Right kidney (tissue), 9 donors: Measurements from ENCODE around the gene OR5K3.
"Not testable (repeated sequence)": the region's sequence is repeated elsewhere in the genome, so short reads cannot be mapped to it uniquely, and the experiment has no call there.

ENCODE experiments used
- DNase-seq: peaks from one replicate; pipeline ENCODE4 v3.0.0-alpha.2; 2016
- long read RNA-seq, 8 donors: transcript quantifications; one replicate each; lab custom pipeline, GENCODE V29; 2026

The OR5K3 gene
- long read RNA-seq, donor 1: 0 reads
- long read RNA-seq, donor 2: 0 reads
- long read RNA-seq, donor 3: 0 reads
- long read RNA-seq, donor 4: 0 reads
- long read RNA-seq, donor 5: 0 reads
- long read RNA-seq, donor 6: 0 reads
- long read RNA-seq, donor 7: 0 reads
- long read RNA-seq, donor 8: 0 reads

- DNase-seq: no peak
Observed at GRCh38 chr3:98390366-98390765, at the start of gene OR5K3. Gene OR5K3 (plus strand): TSS chr3:98390666. CDS start chr3:98390666, 0 bp downstream.

GRCh38 chr3:98341758-98342157, 48.7 kb upstream of the OR5K3 start:
- DNase-seq: no peak

GRCh38 chr3:98343647-98344507, 46.6 kb upstream of the OR5K3 start:
- no peak for DNase-seq

- no peak for DNase-seq
Observed at GRCh38 chr3:98350082-98350481, 40.4 kb upstream of the OR5K3 start.

GRCh38 chr3:98353554-98353953, 36.9 kb upstream of the OR5K3 start, which contains the start of gene OR5K4:
Gene OR5K4 (plus strand): TSS chr3:98353854. CDS start chr3:98353854, 0 bp downstream.
- DNase-seq: no peak

GRCh38 chr3:98359250-98359649, 31.2 kb upstream of the OR5K3 start:
- DNase-seq: no peak

- DNase-seq: no peak
Observed at GRCh38 chr3:98359993-98360675, 30.3 kb upstream of the OR5K3 start.

GRCh38 chr3:98360681-98361080, 29.8 kb upstream of the OR5K3 start:
- no peak for DNase-seq

GRCh38 chr3:98361289-98361688, 29.2 kb upstream of the OR5K3 start:
- DNase-seq: no peak

- no peak for DNase-seq
Observed at GRCh38 chr3:98367464-98368246, 22.8 kb upstream of the OR5K3 start.

- DNase-seq: no peak
Observed at GRCh38 chr3:98371186-98371585, 19.3 kb upstream of the OR5K3 start.

GRCh38 chr3:98371853-98372252, 18.6 kb upstream of the OR5K3 start:
- DNase-seq: no peak

- no peak for DNase-seq
Observed at GRCh38 chr3:98372445-98372844, 18.0 kb upstream of the OR5K3 start.

GRCh38 chr3:98376631-98377030, 13.8 kb upstream of the OR5K3 start:
- no peak for DNase-seq

- DNase-seq: no peak
Observed at GRCh38 chr3:98388147-98388546, 2.3 kb upstream of the OR5K3 start.

- DNase-seq: no peak
Observed at GRCh38 chr3:98395101-98395500, 4.6 kb downstream of the OR5K3 start.

GRCh38 chr3:98396482-98396881, 6.0 kb downstream of the OR5K3 start:
- DNase-seq: not testable (repeated sequence)

GRCh38 chr3:98398513-98398912, 8.0 kb downstream of the OR5K3 start:
- no peak for DNase-seq

GRCh38 chr3:98402507-98402906, 12.0 kb downstream of the OR5K3 start:
- no peak for DNase-seq

GRCh38 chr3:98404010-98404409, 13.5 kb downstream of the OR5K3 start:
- DNase-seq: no peak

- no peak for DNase-seq
Observed at GRCh38 chr3:98406034-98406433, 15.6 kb downstream of the OR5K3 start.

- no peak for DNase-seq
Observed at GRCh38 chr3:98432575-98432974, 42.1 kb downstream of the OR5K3 start.

GRCh38 chr3:98433764-98434163, 43.3 kb downstream of the OR5K3 start:
- no peak for DNase-seq
